Hematopoietic multipotent progenitor cell treated with erythropoietin and hydrocortisone succinate and interleukin-3 and kit ligand, for 15 days (in vitro differentiated cells): ENCODE measurements around the gene OR2A5.
A peak's percentile ranks its signal among the peaks of the same experiment; 100 is the strongest.
"Not testable (repeated sequence)": the region's sequence is repeated elsewhere in the genome, so short reads cannot be mapped to it uniquely, and the experiment has no call there.

Experiments used
- DNase-seq: peaks from one replicate; pipeline ENCODE4 v3.0.0-alpha.2; 2015; ENCODE audit warnings: low spot score

OR2A5 gene

DNA sequence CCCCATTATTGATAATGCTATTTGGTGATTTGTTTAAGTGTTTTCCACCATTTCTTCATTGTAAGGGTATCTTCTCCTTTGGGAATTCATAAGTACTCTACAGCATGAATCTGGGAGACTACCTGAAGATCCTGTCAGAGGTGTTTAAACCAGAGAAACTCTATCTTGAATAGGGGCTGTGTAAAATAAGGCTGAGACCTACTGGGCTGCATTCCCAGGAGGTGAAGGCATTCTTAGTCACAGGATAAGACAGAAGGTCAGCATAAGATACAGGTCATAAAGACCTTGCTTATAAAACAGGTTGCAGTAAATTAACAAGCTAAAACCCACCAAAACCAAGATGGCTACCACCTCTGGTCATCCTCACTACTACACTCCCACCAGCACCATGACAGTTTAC is 13.4 kb upstream of the OR2A5 start:
- DNase-seq = no peak

DNA sequence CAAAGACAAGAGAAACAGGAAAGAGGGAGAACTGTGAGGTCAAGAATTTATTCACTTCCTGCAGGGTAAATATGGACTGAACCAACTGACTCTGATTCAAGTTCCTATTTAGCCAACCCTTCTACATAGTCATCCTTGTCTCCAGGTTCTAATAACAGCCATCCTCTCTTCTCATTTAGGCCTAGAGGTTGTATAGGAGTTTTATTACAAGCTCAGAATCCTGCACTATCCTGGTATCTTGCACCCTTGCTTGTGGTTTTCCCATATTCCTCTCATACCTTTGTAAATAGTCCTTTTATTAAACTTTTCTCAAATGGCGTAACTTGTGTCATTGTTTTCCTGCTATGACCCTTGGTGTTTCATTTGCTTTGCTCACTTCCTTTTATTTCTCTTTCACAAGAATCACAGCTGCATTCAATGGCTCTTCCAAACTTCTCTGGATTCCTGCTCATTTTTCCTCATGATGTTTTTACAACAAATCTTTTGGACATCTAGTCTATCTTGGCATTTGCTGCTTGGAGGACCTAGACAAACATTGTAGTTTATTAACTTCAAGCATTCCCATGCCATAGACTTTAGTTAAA is 12.4 kb upstream of the OR2A5 start:
- DNase-seq = no peak

DNA sequence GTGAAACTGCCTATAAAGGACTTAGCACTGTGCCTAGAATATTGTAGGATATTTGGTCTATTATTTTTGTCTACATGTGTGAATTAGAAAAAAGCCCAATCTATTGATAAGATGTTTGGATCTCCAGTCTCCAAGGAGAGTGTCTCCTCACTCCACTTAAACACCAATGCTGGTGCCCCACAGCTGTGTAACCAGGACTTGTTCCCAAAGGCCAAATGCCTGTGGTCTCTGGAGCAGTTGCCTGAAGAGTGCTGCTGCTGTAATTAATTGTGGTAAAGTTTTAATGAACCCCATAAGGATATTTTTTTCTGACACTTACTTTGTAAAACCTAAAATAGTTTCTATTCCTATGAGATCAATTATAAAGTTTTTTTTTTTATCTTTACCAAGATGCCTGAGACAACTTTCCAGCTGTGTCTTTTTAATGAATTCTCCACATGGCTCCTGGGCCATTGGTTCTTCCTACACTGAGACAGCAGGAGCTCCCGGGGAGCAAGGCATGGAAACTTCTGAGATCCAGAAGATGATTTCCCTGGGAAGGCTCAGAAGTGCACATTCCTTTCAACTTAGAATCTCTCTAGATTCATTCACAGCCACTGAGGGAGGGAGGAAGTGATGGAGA is 11.2 kb upstream of the OR2A5 start:
- DNase-seq = no peak

DNA sequence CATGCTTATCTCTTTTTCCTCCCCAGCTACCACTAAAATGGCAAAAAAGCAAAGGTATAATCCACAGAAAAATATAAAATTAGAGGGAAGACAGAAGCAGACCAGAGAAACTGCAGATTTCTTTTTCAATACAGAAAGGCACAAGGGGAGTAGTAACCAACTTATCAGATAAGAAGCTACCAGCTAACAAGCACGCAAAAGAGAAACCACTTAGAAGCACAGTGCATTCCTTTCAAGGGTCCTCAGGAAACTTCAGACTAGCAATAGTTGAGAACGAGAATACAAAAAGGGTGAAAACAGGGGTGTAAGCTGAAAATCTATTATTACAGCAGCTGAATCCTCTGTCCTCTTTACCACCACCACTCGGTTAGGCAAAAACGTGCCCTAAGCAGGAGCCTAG is 9.9 kb upstream of the OR2A5 start:
- no peak for DNase-seq

DNA sequence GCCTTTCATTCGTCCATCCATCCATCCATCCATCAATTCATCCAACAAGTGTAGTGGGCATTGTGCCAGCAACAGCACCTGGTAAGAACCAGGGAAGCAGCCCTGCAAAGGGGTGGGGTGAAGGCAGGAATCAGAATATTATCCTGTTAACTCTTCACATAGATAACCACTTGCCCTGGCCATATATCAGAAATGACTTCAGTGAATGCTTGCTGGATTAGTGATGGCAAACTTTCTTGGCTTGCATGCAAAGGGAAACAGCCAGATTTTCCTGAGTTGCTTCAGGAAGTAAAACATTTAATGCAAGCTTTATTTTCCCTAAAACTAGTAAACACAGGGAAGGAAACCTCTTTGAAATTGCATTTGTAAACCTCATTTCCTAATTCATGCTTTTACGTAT is 743 bp downstream of the OR2A5 start:
- DNase-seq = no peak

DNA sequence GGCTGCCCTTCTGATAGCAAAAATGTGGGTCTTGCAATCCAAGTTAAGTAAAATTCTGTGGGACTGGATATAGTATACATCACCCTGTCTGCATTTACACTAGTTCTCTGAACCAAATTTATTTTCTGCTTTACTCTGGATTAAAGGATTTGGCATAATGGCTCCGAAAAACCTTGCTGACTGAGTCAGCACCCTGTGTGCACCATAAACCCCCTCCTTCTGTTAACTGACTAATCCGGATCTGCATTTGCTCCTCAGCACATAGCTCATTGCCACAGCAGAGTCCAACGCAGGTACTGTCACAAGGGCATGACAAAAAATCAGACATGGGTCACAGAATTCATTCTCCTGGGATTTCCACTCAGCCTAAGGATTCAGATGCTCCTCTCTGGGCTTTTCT is 1.3 kb downstream of the OR2A5 start:
- DNase-seq = no peak

DNA sequence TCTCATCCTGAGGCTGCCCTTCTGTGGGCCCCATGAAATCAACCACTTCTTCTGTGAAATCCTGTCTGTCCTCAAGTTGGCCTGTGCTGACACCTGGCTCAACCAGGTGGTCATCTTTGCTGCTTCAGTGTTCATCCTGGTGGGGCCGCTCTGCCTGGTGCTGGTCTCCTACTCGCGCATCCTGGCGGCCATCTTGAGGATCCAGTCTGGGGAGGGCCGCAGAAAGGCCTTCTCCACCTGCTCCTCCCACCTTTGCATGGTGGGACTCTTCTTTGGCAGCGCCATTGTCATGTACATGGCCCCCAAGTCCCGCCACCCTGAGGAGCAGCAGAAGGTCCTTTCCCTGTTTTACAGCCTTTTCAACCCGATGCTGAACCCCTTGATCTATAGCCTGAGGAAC is 2.1 kb downstream of the OR2A5 start:
- not testable (repeated sequence) for DNase-seq

DNA sequence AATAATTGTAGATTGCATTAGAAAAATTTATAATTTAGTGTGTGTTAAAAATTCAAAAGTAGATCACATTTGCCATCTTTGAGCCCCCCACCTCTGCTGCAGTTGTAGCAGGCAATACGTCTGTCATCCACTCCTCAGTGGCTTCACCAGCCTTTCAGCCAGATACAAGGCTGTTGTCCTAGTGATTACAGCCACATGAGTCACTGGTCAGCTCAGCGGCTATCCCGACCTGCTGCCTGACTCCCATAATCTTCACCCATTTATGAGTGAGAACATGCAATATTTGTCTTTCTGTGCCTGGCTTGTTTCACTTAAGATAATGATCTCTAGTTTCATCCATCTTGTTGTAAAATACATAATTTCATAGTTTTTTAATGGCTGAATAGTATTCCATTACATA is 9.2 kb downstream of the OR2A5 start:
- no peak for DNase-seq

DNA sequence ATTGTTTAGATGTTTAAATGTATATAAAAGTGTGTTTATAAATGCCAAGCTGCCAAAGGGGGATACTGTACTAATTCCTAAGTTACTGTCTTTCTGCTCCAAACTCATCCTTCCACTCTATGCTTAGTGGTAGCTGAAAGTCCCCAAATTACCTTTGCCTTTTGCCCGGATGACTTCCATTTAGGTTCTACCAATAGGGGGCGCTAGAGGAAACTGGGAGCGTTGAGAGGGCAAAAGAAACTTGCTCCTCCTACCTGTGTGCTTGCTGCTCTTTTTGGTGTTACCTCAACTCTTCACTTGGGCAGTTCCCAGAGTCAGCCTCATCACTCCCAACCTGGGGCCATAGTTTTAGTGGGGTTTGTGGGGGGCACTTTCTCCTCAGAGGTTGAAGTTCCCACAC is 15.0 kb downstream of the OR2A5 start:
- DNase-seq = peak; percentile 19

DNA sequence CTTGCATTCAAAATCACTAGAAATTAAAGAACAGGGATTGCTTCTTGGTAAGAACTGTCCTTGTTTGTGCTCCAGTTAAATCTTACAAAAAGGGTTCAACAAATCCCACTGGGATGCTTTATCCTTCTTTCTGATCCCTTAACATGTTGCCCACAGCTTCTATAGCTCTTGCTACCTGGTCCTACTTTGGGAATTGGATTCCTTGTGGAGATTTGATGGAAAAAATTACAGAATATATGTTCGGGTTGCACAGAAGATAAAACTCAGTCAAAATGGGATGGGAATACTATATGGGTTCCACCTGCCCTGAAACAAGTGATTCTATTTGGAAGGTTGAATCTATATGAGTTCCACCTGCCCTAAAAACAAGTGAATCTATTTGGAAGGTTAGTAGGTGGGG is 20.8 kb downstream of the OR2A5 start, which contains the start of gene OR2A25:
TSS of gene OR2A25 (plus strand) at position 301 of the 400 bp plus-strand sequence. CDS start 4,409 bp downstream, outside the sequence.
- DNase-seq = no peak

DNA sequence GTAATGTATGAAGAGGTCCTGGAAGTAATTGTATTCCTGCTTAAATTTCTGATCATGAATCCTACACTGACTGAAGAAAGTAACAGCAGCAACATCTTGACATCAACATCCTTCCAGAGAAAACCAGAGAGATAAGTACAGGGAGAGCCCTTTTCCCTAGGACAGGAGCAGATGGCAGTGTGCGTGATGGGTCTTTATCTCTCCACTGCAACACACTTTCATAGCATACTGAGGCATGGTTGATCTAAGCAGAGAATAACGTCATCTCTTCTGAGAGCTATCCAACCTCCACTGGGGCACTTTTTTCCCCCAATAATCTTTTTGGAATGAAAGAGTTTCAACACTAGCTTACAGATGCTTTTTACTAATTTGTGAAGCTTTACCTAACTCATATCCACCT is 21.2 kb downstream of the OR2A5 start:
- no peak for DNase-seq

DNA sequence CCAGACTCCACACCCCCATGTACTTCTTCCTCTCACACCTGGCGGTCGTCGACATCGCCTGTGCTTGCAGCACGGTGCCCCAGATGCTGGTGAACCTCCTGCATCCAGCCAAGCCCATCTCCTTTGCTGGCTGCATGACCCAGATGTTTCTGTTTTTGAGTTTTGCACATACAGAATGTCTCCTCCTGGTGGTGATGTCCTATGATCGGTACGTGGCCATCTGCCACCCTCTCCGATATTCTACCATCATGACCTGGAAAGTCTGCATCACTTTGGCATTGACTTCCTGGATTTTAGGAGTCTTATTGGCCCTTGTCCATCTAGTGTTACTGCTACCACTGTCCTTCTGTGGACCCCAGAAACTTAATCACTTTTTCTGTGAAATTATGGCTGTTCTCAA is 25.6 kb downstream of the OR2A5 start:
- DNase-seq = no peak

DNA sequence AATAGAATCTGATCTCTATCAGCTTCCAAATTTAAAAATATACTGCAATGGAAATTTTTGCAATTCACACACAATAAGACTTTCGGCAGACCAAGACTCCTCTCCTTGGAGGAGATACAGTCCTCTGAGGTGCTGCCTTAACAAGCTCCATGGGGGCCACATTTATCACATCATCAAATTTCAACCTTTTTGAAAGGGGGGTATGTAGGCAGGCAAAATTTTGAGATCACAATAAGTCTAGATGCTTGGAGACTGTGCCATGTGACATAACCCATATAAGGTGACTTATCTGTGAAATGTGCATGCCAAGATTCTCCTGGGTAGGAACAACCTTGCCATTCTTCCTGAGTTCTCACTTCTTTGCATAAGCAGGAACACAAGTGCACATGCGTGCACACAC is 37.2 kb downstream of the OR2A5 start, which contains the start of gene OR2A12:
TSS of gene OR2A12 (plus strand) at position 301 of the 400 bp plus-strand sequence. CDS start 8,830 bp downstream, outside the sequence.
- no peak for DNase-seq

DNA sequence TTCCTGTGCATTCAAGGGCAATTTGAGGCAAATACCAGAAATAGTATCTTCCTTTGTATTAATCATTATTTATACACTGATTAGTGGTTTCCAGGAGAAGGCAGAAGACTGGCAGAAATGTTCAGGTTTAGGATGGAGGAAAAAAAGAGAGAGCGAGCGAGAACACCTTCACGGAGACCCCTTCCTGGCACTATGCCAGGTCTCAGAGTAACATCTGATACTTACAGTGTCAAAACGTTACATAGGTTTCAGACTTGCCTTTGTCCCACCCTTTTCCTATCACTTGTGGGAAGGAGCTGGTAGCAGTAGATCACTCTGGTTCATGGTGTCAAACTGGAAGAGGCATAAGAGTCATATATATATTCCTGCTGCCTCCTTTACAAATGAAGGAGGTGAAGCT is 38.0 kb downstream of the OR2A5 start:
- no peak for DNase-seq

DNA sequence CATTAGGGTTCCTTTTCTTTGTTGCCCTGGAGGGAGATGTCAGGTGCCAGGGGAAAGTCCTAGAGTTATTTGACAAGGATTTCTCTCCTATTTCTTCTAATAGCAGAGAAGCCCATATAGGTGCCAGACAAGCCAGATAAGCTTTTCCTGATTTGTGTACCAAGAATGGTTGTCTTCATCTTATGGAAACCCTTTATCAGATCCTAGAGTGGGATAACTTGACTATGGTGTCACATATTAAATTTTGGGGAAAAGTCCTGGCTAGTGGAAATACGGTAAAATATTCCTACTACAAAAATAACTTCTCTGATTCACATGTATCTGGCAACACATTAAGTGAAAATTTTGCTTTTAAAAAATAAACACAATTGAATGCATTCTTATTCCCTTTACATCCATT is 38.5 kb downstream of the OR2A5 start:
- no peak for DNase-seq

DNA sequence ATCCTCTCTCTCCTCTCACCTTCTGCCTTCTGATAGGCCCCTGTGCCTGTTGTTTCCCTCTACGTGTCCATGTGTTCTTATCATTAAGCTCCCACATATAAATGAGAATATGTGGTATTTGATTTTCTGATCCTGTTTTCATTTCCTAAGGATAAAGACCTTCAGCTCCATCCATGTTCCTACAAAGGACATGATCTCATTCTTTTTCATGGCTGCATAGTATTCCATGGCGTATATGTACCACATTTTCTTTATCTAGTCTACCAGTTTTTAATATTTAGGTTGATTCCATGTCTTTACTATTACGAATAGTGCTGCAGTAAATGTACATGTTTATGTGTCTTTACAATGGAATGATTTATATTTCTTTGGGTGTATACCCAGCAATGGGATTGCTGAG is 41.9 kb downstream of the OR2A5 start:
- no peak for DNase-seq

DNA sequence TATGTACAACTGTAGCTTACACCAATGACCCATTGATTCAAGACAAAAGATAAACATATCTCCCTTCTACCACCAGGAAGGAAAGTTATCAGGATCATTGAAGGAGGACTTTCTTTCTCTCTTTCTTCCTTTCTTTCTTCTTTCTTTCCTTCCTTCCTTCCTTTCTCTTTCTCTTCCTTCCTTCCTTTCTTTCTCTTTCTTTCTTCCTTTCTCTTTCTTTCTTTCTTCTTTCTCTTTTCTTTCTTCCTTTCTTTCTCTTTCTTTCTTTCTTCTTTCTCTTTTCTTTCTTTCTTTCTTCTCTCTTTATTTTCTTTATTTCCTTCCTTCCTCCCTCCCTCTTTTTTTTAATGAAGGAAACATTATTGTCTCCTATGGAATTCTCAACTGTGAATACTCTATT is 50.0 kb downstream of the OR2A5 start:
- no peak for DNase-seq

DNA sequence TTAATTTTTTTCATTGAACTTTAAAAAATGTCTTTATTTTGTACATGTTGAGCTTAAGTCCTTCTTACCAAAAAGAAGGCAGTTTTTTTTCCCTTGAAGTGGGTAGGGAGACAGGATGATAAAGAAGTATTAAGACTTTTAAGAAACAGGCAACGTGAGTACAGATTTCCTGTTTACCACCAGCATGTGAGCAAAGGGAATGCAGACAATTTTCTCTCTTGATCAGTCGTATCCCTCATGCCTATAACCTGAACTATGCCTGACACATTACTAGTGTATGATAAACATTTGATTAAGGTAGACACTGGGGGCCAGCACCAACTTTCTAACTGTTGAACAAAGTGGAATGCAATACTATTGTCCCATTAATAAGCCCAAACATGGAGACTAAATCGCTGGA is 51.9 kb downstream of the OR2A5 start:
- DNase-seq = no peak

DNA sequence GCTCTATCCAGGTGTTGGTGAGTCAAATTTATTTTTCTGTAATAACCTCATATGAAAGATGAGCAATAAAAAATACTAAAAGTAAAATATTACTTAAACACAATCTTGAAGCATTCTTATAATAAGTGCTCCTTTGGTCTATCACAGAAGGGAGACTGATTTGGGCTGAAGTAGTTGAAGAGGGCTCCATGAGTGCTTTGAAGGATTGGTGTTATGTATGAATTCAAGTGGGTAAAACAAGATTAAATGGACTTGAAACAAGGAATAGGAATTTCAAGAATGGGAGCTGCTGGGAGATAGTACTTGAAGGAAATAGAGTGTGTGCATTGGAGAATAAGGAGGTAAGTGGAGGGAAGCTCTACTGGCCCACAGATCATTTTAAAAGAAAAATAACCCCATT is 53.3 kb downstream of the OR2A5 start:
- no peak for DNase-seq

DNA sequence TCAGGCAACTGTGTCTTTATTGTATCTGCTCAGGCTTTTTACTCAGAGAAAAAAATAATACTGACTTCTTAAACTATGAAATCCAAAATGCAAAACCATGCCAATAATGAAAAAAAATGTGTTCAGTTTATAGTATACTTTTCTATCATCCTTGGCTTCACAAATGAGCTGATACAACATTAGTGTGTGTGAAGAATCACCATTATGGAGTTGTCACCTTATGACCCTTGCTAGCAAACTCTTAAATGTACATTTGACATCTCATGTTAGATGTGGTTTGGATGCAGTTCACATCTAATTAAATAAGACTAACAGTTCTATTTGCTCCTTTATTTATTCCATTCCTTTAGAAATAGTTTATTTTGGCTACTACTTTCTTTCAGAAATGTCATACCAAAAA is 56.5 kb downstream of the OR2A5 start:
- no peak for DNase-seq
